Stimulated activated CD8-positive, alpha-beta memory T cell treated with anti-CD3 and anti-CD28 coated beads, Interleukin-15, amount 100 ng/mL, for 48 hours (primary cell): ENCODE results near the gene XKR7.
"Not testable (repeated sequence)": the region's sequence is repeated elsewhere in the genome, so short reads cannot be mapped to it uniquely, and the experiment has no call there.

Source experiments
- DNase-seq, 2 donors: peaks; one replicate each; pipeline ENCODE4 v3.0.0-alpha.2; 2020; ENCODE audit warnings: low read depth in 2 of 2

XKR7 gene, protein sequence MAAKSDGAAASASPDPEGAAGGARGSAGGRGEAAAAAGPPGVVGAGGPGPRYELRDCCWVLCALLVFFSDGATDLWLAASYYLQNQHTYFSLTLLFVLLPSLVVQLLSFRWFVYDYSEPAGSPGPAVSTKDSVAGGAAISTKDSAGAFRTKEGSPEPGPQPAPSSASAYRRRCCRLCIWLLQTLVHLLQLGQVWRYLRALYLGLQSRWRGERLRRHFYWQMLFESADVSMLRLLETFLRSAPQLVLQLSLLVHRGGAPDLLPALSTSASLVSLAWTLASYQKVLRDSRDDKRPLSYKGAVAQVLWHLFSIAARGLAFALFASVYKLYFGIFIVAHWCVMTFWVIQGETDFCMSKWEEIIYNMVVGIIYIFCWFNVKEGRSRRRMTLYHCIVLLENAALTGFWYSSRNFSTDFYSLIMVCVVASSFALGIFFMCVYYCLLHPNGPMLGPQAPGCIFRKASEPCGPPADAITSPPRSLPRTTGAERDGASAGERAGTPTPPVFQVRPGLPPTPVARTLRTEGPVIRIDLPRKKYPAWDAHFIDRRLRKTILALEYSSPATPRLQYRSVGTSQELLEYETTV

DNA sequence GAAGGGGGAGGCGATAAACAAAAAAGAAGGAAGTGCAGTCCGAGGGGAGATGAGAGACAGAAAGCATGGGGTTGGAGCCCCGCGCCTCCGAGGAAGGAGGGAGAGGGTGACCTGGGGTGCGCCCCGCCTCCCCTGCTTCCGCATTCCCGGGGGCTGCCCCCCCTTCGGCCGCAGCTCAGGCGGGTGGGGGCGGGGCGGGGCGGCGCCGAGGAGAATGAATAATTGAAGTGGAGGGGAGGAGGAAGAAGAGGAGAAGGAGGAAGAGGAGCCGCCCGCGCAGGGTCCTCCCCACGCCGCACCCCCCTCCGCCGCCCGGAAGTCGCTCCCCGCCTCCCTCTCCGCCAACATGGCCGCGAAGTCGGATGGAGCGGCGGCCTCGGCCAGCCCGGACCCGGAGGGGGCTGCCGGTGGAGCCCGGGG, at the start of gene XKR7:
XKR7 (plus strand) TSS at position 322 of the 420 bp plus-strand sequence; CDS start at position 347, 25 bp downstream.
- DNase-seq = no peak

DNA sequence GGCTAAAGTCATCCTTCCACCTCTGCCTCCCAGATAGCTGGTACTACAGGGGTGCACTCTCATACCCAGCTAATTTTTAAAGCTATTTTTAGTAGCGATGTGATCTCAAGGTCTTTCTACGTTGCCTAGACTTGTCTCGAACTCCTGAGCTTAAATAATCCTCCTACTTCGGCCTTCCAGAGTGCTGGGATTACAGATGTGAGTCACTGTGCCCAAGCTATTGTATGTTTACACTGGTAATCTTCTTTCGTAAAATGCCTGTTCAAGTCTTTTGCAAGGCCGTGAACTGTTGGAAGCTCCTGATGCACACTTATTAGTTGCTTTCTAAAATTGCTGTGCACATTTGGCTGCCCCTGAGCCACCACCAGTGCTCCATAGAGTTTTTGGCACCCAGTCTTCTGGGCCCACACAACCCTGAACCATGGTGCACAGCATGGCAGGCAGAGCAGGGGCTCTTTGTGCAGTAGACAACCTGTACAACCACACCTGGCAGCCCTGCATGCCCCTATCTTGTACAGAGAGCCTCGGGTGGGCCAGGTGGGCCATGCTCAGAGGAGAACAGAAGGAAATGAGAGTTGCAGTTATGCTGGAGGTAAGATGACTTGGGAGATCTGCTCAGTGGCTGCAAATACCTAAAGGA, 49.4 kb upstream of the XKR7 start:
- DNase-seq = no peak

DNA sequence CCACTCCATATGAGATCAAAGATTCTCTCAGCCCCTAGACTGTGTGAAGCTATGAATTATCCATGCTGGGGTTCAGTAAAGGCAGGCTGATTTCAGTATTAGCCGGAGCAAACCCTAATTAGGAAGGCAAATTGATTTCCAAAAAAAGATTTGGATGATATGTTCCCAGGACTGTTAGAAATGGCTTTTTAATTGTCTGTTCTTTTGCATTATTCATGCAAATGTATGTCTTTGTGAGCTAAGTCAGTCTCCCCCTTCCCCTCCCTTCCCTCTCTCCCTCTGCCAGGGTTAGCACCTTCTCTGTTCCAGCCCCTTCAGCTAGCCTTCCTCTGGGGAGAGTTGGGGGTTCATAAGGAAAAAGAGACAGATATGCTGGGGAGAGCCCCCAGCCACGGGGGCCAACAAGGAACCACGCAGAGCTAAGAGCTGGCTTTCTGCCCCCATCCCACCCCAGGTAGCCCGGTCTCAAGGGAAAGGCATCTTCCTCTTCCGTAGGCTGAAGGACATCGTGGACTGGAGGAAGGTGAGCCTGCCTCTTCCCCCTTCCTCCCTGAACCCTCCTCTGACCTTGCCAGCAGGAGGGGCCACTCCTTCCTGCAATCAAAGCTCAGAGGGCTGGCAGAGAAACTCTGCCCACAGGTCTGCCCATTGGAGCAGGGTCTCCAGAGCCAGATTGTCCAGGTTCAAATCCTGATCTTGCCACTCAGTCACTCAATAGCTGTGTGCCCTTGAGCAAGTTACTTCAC, 48.4 kb upstream of the XKR7 start:
- DNase-seq = no peak

DNA sequence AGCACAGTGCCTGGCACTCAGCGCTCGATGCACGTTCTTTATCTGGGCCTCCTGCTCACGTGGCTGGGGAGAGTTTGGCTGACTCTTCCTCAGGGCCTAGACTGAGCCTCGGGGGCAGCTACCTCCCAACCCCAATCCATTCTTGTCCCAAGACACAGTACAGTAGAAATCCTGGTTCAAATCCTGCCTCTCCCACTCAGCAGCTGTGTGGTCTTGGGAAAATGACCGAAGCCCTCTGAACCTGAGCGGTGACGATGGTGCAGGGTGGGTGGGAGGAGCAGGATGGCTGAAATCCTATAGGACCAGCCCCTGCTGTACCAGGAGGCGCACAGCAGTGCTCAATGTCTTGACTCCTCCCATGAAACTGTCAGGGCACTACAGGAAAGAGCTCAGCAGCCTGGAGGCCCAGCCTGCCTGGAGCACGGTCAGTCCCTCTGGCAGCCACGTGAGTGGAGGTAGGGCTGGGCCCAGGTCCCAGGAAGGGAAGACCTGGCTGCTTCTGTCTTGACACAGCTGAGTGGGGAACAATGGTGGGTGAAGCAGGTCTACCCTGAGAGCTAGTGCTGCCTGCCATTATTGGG, 47.6 kb upstream of the XKR7 start:
- DNase-seq = no peak

DNA sequence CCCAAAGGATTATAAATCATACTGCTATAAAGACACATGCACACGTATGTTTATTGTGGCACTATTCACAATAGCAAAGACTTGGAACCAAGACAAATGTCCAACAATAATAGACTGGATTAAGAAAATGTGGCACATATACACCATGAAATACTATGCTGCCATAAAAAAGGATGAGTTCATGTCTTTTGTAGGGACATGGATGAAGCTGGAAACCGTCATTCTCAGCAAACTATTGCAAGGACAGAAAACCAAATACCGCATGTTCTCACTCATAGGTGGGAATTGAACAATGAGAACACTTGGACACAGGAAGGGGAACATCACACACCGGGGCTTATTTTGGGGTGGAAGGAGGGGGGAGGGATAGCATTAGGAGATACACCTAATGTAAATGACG, 46.5 kb upstream of the XKR7 start:
- DNase-seq = not testable (repeated sequence)

DNA sequence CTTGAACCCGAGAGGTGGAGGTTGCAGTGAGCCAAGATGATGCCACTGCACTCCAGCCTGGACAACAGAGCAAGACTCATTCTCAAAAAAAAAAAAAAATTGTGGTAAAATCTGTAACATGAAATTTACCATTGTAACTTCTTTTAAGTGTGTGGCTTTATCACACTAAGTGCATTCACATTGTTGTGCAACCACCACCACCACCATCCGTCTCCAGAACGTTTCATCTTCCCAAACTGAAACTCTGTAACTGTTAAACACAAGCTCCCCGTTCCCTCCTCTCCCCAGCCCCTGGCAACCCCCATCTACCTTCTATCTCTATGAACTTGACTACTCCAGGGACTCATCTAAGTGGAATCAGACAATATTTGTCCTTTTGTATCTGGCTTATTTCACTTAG, 45.8 kb upstream of the XKR7 start:
- no peak for DNase-seq

DNA sequence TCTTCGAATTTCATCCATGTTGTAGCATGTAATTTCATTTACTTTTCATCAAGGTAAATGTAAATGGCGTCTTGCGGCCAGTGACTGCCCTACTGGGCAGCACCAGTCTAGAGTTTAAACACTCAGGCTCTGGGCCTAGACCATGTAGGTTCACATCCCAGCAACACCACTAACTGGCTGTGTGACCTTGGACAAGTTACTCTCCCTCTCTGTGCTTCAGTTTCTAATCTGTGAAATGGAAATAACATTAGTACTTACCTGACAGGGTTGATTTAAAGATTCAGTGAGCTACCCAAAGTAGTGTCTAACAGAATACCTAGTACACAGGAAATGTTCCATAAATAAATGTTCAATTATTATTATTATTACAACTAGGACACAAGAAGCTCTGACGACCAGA, 45.4 kb upstream of the XKR7 start:
- DNase-seq = no peak

DNA sequence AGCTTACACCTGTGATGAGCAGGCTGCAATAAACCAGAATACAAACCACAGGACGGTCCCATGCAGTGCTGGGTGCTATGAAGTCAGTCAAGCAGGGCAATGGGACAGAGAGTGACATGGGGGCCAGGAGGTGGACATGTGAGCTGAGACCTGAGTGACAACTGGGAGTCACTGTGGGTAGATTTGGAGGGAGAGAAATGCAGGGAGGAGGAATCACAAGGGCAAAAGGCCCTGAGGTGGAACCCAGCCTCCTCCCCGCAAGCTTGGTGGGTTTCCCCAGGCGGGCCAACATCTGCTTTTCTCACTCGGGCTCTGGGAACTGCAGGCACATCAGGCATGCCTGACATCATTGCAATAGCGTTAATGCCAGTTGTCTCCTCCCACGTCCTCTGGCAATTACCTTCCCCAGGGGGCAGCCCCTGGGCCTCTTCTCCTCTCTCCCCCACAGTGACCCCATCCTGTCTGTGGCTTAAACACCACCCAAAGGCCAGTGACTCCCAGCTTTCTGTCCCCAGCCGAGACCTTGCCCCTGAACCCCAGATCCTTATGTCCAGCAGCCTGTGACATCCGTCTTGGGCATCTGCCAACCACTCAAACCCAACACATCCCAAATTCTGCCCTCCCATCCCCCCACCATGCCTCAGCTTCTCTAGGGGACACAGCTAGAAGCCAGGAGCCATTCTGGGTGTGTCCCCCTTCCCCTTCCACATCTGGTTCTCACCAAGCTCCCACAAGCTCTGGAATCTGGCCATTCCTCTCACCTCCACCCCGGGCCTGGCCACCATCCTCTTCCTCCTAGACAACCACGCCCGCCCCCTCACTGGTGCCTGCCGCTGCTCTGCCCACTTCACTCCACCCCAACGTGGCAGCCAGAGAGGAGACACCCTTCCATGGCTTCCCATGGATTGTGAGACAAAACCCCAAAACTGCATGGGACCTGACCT, 44.3 kb upstream of the XKR7 start:
- peak in 1 of 2 donors; percentile 11 for DNase-seq

DNA sequence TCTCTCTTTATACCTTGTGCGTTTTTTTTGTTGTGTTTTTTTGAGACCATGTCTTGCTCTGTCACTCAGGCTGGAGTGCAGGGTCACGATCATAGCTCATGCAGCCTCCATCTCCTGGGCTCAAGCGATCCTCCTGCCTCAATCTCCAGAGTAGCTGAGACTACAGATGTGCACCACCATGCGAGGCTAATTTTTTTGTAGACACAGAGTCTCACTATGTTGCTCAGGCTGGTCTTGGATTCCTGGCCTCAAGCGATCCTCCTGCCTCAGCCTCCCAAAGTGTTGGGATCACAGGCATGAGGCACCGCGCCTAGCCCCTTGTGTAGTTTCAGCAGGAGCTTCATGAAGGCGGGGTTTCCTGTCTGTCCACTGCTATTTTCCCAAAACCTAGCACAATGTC, 43.4 kb upstream of the XKR7 start:
- no peak for DNase-seq

DNA sequence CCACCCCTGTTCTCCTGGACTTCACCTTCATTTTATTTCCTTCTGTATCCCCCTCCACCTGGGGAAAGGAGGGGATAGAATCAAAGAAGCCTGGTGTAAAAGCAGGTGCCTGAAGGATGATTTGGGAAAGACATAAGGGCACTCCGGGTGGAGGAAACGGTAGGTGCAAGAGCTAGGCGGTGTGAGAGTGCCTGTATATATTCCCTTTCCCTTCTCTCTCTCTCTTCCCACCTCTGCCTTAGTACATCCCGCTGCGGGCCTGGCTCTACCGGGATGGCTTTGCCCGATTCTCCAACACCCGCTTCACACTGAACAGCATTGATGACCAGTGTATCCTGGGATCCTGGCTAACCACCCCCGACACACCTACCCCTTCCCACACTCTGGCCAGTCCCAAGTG, 42.3 kb upstream of the XKR7 start:
- no peak for DNase-seq

DNA sequence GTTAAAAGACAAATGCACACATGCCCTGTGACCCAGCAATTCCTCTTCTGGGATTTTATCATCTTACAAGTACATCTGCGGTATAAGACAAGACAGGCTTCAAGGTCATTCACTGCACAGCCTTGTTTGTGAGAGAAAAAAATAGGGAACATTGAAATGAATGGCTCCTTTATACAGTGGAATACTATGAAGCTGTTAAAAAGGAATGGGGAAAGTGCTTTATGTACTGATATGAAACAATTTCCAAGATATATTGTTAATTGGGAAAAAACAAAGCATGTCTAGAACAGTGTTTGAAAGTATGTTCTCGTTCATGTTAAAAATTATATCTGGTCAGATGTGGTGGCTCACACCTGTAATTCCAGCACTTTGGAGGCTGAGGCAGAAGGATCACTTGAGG, 41.5 kb upstream of the XKR7 start:
- no peak for DNase-seq

DNA sequence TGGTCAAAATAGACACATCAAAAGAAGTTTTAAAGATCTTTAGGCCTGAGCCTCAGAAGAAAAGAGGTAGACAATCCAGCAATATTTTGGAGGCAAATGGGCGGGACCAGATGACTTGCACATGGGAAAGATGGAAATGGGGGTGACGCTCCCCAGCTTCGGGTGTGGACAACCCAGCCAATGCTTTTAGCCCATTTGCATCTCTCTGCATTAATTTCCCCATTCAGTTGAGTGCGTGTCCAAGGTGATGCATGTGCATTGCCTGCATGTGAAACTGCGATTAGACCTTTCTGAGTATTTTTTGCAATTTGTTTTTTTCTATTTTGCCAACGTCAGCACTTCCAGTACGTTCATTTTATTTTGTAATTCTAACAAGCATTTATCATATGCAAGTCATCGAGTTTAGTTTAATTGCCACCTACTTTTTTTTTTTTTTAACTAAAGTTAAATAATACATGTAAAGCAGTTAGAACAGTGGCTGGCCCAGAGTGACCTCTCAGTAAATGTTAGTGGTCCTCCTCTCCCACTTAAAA, 40.3 kb upstream of the XKR7 start:
- DNase-seq = no peak

DNA sequence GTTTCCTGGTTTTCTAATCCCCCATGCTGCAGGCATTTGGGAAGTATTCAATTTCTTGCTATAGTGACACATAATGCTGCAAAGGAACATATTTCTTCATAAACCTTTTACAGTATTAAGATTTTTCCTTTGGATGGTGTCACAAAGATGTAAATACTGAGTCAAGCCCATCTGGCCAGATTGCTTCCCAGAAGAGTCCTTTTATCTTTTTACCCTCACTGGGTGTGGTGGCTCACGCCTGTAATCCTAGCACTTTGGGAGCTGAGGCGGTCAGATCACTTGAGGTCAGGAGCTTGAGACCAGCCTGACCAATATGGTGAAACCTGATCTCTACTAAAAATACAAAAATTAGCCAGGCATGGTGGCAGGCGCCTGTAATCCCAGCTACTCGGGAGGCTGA, 38.3 kb upstream of the XKR7 start:
- not testable (repeated sequence) for DNase-seq

DNA sequence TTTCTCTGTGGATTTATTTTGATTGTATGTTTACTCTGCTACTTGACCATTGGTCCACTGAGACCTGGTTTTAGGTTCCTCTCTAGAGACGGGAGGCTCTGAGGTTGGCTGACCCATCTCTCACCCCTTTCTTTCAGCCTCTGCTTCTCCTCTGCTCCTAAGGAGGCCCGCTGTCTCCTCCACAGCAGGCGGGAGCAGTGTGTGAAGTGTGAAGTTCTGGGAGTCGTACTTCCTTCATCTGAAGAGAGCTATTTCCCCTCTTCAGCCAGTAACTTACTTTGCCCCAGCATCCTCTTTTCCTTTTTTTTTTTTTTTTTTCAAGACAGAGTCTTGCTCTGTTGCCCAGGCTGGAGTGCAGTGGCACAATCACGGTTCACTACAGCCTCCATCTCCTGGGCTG, 37.2 kb upstream of the XKR7 start:
- no peak for DNase-seq

DNA sequence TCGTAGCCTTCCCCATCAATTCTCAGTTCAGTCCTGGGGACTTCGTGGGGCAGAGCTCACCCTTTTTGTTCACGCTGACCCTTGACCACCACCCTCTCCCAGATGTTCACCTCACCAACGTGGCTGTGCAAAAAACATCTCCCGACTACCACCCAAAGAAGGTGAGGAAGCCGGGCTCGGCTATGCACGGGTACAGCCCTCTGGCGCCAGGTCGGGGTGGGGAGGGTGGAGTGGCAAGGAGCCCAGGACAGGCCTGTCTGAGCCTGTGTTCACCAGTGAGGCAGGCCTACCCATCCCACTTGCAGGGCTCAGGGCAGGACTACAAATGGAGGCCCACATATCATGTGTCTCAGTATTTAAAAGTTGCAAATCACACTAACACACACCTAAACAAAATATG, 34.3 kb upstream of the XKR7 start:
- DNase-seq = no peak

DNA sequence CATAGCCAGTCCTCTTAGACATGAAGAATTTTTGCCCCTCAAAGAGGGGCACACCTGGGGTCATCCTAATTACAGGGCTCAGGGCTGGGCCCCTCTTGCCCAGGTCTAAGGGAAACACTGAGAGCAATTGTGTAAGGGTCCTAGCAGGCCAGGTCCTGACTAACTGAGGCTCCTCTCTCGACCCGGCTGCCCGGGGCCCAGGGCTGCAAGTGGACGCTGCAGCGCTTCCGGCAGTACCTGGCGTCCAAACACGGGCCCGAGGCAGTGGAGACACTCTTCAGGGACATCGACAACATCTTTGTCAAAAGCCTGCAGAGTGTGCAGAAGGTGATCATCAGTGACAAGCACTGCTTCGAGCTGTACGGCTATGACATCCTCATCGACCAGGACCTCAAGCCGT, 33.5 kb upstream of the XKR7 start:
- DNase-seq = no peak

DNA sequence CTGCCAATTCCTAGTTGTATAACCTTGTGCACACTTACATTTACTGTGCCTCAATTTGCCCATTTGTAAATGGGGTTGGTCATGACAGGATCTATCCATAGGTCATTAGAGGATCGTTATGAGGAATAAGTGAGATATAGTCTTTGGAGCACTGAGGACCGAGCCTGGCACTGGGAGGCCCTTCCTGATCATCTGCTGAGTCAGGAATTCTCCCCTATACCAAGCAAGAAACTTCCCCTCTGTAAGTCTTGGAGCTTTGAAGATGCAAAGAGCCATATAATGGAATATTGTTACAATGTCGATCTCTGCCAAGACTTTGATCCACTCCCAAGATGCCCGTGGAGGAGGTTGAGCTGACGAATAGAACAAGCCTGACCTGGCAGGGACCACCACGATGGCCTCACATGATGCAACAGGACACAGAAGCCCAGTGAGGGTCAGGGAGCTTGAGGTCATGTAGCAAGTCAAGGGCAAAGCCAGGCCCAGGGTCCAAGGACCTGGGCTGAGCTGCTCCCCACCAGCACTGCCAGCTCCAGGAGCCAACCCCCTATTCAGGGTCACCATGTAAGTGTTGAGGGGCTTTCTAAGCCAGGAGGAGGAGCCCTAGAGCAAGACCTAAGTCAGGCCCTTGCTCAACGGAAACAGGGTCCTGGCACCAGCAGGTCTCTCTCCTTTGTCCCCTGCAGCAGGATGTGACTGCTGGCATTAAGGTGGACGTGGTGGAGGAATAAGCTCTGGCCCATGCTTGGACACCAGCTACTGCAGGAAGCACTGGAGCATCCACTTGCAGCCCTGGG, 32.8 kb upstream of the XKR7 start:
- no peak for DNase-seq

DNA sequence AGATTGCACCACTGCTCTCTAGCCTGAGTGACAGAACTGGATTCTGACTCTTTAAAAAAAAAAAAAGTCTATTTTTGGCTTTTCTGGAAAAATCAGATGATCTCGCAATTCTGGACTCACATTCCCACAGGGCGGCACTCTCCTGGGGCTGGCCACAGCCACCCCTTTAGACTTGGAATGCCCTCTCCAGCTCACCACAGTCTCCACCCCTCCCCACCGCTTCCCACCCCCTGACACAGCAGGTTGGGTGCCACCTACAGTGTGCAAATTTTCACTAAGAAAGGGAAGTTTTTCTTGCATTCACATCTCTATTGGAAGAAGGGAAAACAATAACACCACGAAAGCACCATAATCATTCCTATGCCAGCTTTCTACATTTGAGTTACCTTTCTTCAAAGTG, 31.5 kb upstream of the XKR7 start:
- no peak for DNase-seq

DNA sequence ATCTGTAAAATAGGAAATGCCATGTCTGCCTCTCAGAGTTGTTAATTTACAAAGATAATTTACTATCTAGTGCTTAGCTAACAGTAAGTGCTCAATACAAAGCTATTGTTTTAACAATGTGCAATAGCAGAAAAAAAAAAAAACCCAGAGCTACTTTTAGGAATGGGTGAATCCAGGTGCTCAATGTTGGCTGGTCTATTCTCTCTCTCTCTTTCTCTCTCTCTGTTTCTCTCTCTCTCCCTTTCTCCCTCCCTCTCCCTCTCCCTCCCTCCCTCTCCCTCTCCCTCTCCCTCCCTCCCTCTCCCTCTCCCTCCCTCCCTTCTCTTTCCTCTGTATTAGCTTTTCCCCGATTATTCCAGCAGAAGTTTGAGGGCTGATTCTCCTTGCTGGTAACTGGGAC, 30.1 kb upstream of the XKR7 start:
- DNase-seq = no peak

DNA sequence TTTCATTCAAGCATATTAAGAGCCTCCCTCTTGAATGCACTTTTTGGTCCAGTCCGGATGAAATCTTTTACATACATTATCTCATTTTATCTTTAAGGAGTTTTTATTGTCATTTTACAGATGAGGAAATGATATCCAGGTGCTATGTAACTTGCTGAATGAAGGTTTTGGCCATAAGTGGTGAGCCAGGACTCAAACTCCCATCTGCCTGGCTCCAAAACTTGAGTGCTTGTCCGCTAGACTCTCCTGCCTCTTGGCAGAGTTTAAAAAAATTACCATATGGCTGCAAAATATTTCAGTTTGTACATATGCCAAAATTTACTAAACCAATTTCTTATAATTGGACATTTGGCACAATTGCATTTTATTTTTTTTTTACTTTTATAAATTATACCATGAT, 28.3 kb upstream of the XKR7 start:
- no peak for DNase-seq
